GM12892 (cell line): ENCODE data around the gene NR2E1.

ENCODE experiments used
- POLR2A ChIP-seq: IDR thresholded peaks from 2 replicates; pipeline ENCODE4 v1.6.1; 2011; ENCODE audit warnings: low read depth, low read length, control low read depth
- POLR2AphosphoS5 ChIP-seq: IDR thresholded peaks from 2 replicates; pipeline ENCODE4 v1.6.1; 2011; ENCODE audit warnings: low read depth, low read length, control low read depth
- TAF1 ChIP-seq: IDR thresholded peaks from 2 replicates; pipeline ENCODE4 v1.6.1; 2011; ENCODE audit warnings: low read depth, mild to moderate bottlenecking, control low read depth, low read length, borderline replicate concordance

DNA sequence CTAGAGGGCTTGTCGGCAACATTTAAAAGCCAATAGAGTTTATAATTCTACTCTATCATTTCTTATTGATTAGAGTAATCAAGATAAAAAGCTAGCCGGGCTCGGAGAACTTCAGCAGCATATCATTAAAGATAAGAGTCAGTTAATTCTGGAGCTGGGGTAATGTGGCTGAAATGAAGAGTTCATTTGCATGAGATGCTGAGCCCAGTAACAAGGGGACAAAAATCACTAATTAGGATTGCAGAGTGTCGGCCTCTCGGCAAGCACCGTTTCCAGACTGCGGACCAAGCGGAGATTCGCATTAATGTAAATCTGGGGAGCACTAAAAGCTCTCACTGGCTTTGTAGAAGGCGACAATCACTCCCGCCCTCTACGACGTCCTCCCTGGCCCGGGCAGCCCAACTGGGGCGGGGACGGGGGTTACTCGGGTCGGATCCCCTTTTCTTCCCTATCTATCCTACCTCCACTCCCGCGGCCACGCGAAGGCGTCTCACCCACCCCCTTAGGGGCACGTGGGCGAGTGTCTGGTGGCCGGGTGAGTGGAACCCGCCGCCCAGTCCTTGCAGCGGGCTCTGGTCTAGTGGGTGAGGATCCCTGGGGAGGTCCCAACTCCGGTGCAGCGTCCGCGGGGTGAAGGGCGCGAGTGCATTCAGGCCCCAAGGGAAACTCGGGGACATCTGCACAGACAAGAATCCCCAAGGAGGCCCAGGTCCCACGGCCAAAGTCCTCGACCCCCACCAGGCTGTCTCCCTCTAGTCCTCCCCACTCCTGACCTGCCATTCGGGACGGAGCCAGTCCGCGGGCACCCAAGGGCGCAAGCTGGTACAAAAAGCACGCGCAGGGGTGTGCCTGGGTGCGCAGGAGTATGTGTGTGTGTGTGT is 49.0 kb upstream of the NR2E1 start:
- TF ChIP-seq POLR2A (no peak), POLR2AphosphoS5 (no peak), TAF1 (no peak)
